CD4-positive, alpha-beta T cell treated with Interleukin-10 for 1 hour (primary cell): ENCODE results near the gene BANP.
"Not testable (repeated sequence)": the region's sequence is repeated elsewhere in the genome, so short reads cannot be mapped to it uniquely, and the experiment has no call there.

Experiments used
- DNase-seq: peaks from one replicate; pipeline ENCODE4 v3.0.0-alpha.2; 2020

BANP gene

GRCh38 chr16:87950765-87951551, at the start of gene BANP:
Gene BANP, plus strand, starts transcription at chr16:87951434. Its CDS starts 23,682 bp downstream, at chr16:87975116.
- DNase-seq = peak; percentile 98

DNA sequence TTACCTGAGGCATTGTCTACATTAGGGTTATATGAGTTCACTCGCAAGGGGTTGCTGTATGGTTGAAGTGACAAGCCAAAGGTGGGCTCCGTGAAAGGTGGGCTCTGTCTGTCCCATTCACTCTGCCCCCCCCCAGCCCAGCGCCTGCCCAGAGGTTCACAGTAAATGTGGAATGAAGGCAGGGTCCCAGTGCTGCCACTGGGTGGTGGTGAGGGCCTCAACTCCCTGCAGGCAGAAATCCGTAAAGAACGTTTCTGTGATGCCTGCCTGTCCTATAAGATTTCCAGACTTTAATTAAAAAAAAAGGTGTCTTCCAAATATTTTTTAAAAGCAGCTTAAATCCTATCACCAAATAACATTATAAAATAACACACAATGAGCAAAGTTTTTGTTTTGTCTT, 46.3 kb upstream of the BANP start:
- not testable (repeated sequence) for DNase-seq

GRCh38 chr16:87905521-87905920, 45.7 kb upstream of the BANP start:
- not testable (repeated sequence) for DNase-seq

- not testable (repeated sequence) for DNase-seq
These were observed 43.1 kb upstream of the BANP start for GRCh38 chr16:87908101-87908500.

DNA sequence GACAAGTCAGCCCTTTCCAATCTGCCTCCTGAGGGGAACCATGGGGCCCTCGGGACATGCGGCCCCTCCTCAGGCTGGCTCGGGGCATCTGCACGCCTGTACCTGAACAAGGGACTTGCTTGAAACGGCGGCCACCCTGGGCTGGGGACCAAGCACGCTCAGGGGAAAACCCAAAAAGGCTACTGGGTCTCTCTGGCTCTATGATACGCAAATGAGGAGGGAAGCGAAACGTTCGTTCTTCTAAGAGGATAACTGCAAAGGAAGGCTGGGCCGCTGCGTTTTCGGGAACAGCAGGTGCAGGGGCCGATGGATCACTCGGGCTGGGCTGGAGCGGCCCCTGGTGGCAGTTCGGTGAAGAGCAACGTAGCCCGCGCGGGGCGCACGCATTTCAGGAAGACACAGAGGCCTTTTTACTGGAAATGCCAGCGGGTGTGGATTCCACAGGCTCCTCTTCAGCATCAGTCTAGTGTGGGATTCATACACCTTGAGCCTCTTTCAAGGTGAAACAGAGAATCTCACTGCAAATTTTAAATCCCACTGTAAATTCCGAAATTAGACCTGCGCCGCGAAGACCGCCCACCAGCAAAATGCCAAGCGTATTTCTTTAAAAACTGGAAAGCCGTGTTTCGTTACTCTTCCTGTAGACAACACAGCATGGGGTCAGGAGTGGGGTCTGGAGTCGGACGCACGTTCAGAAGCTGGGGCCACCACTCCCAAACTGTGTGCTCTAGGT, 41.9 kb upstream of the BANP start:
- peak; percentile 79 for DNase-seq

DNA sequence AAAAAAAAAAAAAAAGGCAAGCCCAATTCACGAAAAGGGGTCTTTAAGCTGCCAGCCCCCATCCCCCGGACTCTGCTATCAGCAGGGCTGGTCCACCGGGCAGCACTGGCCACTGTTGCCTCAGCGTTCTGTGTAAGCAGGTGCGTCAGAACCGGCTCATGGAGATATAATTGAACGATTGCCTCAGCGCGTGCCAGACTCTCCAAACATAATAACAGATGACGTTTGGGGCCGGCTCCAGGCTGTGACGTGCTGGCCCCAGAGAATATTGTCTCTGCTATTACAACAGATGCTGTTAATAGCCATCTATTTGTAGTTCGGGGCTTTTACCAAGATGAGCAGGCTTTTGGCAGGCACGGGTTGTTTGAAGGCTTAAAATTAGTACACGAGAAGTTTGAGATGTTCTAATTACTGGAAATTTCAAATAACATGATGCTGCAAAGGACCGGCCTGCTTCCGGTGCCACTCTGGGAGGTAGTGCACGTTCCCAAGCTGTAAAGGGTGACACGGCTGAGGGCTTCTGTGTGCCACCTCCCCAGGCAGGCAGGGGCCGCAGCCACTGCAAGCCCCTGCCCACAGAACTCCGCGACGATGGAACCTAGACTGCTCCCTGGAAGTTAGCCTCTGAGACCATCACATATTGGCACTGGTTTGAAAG, 40.0 kb upstream of the BANP start:
- not testable (repeated sequence) for DNase-seq

GRCh38 chr16:87912691-87913090, 38.5 kb upstream of the BANP start:
- not testable (repeated sequence) for DNase-seq

GRCh38 chr16:87914021-87914725, 37.1 kb upstream of the BANP start:
- not testable (repeated sequence) for DNase-seq

GRCh38 chr16:87914812-87915211, 36.4 kb upstream of the BANP start:
- DNase-seq = no peak

DNA sequence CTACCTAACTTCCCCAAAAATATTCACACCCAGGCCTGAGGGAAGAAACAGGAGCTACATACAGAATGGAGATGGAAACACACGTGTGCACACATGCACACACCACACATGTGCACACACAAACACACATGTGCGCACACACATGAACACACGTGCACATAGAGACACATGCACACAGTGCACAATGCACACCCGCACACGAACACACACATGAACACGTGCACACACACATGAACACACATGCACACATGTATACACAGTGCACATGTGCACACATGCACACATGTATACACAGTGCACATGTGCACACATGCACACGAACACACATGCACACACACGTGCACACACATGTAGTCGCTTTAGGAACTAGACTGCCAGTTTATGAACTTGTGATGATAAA, 33.7 kb upstream of the BANP start:
- no peak for DNase-seq

- no peak for DNase-seq
These were observed 32.9 kb upstream of the BANP start for GRCh38 chr16:87918338-87918737.

DNA sequence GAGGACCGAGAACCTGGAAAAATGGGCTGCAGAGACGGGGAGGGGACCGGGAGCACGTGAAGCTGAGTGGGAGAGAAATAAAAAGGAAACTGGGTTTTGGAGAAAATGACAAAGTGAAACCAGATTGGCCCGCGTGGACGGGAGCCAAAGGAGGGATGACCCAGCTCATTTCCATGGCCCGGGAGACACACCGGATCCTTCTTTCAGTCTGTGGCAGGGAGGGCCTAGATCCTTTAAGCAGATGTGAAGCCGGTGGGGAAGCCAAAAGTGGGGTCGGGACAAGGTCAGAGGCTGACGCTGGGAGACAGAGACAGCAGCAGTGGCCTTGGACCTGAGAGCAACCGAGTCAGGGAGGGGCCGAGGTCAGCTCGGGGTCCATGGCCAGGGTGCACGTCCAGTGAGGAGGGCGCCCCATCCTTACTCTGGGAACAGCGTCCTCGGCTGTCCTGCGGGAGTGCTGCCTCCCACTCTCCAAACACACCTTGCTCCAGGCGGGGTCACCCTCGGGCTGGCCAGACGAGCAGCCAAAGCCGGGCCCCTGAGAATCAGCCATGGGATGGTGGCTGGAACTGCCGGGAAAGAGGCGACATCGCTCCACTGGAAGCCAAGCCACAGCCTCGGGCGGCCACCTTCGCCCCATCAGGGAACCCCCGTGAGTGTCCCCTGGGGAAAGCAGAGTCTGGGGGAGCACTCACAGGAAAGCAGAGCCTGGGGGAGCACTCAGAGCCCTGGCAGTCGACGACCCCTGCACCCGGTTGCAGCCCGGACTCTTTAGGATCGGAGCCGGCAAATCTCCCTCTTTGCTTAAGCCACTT, 32.2 kb upstream of the BANP start:
- DNase-seq = no peak

DNA sequence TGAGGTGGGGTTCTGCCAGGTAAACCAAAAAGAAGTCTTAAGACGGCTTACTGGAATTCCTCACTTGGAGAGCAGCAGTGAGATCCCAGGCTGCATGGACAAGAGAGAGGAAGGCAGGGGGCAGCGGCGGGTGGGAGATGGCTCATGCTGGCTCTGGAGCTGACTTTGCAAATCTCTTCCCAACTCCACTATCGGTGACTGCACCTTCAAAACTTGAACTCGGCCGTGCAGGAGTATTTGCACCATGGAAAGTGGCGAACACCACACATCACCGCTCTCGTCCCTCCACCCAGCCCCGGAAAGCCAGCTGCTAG, 31.6 kb upstream of the BANP start:
- no peak for DNase-seq

DNA sequence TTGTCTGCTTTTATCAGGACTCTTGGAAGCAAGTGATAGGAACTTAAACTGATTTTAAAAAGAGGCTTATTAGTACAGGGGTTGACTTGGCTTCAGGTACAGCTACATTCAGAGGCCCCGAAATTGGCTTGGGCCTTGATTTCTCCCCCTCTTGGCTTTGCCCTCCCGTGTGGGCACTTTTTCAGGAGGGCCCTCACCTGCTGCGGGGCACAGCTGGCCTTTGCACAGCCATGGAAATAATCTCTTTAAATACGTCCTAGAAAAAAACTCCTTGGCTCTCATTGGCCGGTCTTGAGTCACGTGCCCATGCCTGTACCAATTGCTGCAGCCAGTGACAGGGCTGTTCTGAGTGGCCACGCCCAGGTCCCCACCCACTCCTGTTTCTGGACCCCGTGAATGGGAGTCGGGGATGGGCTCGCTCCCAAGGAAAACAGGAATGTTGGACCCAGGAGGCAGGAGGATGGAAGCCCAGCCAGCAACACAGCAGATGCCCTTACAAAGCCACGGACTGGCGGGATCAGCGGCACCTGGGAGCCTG, 29.9 kb upstream of the BANP start:
- no peak for DNase-seq

DNA sequence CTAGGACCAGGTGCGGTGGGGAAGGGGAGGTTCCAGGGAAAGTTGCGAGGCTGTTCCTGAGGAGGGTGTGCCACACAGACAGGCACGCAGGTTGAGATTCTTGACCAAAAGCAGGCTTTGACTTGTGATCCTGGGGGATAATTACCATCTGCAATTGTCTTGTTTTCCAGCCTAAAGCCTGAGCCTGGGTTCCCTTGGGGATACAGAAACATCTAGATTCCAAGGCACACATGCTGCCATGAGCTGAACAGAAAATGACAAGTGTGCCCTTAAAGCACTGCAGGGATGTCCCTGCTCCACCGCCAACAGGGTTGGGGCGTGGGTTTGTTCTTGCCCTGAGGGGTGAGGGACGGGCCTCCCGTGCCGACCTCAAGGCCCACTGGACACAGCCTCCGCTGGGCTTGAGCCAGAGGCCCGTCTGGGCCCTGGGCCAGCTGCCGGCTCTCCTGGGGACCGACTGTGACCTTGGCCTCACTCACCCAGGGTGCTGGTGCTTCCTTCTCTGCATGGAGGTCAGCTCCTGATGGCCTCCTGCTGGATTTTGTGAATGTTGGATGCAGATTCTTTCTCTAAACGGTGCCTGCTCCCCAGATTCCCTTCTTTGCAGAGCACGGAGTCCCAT, 28.9 kb upstream of the BANP start:
- DNase-seq = no peak

DNA sequence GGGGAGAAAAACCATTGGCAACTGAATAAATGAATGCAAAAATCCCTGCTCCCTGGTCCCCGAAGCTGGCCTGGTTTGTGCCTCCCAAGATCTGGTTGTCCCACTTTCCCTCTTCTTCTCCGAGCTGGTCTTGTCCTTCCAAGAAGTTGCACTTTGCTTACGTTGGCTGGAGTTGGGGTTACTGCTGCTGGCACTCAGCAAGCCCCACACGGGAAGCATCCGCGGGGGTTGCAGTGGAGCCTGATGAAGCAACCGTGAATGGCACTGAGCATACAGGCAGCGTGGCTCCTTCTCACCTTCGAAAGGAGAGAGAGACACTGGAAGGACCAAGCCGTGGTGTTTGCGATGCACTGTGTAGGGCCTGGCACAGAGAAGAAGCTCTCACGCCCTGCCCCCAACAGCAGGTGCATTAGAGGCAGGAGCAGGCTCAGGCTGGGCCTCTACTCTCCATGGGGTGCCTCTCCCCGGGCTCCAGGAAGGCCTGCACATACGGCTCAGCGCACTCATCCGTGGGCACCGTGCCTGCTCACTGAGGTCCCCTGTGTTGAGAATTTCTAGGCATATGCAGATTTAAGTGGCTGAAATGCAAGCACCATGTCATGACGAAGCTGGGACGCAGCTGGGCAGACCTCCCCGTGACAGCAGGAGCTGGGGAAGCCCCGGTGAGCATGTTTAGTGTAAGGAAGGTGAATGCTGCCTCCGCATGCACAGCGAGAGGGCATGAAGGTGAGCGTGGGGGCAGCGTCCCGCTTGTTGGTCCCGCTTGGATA, 27.0 kb upstream of the BANP start:
- DNase-seq = no peak

- no peak for DNase-seq
These were observed 26.2 kb upstream of the BANP start for GRCh38 chr16:87924811-87925670.

DNA sequence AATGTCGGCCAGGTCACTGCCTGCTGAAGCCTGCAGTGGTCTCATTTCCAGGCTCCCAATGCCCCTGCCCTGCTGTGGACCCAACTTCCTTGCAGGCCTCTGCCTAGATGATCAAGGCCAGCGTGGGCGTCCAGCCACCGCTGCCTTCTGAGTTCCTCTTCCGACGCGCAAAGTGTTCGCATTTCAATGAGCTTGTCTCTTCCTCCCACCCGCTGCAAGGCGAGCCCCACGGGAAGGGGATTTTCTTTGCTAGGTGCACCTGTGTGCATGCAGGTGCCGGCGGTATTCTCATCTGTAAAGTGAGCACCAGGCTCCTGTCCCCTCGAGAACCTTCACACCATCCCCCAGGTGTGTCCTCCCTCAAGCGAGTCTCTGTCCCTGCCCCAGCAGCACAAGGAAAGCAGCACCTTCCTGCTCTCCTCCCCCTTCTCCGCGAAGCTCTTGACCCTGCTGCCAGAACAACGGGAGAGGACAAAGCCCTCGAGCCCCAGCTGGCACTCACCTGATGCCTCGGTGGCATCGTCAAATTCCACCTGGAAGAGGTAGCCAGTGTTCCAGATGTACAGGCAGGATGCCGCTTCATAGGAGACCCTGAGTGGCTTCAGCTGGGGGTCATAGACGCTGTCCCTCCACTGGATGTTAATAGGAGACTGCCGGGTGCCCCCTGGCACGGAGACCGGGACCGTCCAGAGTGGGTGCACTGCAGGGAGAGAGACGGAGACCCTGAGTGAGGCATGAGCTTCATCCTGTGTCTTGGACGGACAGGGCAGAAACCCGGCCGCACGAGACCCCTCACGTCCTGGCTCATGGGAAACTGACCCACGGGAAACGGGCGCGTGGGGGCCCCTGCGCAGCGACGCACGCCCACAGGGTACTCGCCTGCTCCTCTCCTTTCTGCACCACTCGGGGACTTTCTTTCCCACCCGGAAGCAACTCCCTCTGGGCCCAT, 24.7 kb upstream of the BANP start:
- DNase-seq = no peak

DNA sequence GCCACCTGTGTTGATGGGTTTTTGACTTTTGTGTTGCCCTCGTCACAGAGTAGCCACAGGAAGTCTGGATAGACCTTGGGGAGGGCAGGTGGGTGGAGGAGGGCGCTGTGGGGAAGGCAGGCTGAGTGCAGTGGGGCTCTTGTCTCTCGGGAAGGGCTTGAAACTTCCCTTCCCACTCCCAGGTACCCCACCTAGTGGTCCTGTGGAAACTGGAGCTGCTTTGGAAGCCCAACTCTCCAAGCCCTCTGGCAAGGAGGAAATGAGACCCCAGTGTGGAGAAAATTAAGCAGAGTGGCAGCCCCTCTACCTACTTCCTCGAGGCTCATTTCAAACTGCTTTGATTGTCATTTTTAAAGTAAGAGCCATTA, 24.1 kb upstream of the BANP start:
- no peak for DNase-seq
